GM13976 (cell line): Measurements from ENCODE around the gene FAM47E.
"Not testable (repeated sequence)": the region's sequence is repeated elsewhere in the genome, so short reads cannot be mapped to it uniquely, and the experiment has no call there.

Experiments
- DNase-seq: peaks from one replicate; pipeline ENCODE4 v3.0.0; 2012; ENCODE audit warnings: low spot score
- in situ Hi-C: fragments of 300-500 bp; cut with MboI; formaldehyde crosslinking; loops from one replicate; pipeline ENCODE4 v1.12.0; 2022; ENCODE audit warnings: low sequenced_read_pairs, mixed read lengths, inconsistent platforms; ENCODE audit not compliant: unreplicated experiment
- TF ChIP-seq, protein P1 (sequence below): IDR thresholded peaks from 2 replicates; pipeline ENCODE4 v1.5.1; 2012; ENCODE audit warnings: borderline replicate concordance, mild to moderate bottlenecking; ENCODE audit not compliant: insufficient read depth; ENCODE audit errors: extremely low read depth, missing control alignments, control extremely low read depth

The FAM47E gene

GRCh38 chr4:76278583-76278982 lies 27.1 kb downstream of the FAM47E start:
- no peak for DNase-seq
- TF ChIP-seq, protein P1, sequence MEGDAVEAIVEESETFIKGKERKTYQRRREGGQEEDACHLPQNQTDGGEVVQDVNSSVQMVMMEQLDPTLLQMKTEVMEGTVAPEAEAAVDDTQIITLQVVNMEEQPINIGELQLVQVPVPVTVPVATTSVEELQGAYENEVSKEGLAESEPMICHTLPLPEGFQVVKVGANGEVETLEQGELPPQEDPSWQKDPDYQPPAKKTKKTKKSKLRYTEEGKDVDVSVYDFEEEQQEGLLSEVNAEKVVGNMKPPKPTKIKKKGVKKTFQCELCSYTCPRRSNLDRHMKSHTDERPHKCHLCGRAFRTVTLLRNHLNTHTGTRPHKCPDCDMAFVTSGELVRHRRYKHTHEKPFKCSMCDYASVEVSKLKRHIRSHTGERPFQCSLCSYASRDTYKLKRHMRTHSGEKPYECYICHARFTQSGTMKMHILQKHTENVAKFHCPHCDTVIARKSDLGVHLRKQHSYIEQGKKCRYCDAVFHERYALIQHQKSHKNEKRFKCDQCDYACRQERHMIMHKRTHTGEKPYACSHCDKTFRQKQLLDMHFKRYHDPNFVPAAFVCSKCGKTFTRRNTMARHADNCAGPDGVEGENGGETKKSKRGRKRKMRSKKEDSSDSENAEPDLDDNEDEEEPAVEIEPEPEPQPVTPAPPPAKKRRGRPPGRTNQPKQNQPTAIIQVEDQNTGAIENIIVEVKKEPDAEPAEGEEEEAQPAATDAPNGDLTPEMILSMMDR, result no peak
- in situ Hi-C loops, result no loop called here

GRCh38 chr4:76279462-76279861 lies 27.9 kb downstream of the FAM47E start:
- in situ Hi-C loops, result no loop called here

GRCh38 chr4:76280488-76281441 lies 29.2 kb downstream of the FAM47E start:
- TF ChIP-seq, protein P1, result no peak
- no peak for DNase-seq
- in situ Hi-C loops, result no loop called here

More at GRCh38 chr4:76279462-76279861, 27.9 kb downstream of the FAM47E start:
- TF ChIP-seq, protein P1, result no peak
- DNase-seq, result no peak

DNA sequence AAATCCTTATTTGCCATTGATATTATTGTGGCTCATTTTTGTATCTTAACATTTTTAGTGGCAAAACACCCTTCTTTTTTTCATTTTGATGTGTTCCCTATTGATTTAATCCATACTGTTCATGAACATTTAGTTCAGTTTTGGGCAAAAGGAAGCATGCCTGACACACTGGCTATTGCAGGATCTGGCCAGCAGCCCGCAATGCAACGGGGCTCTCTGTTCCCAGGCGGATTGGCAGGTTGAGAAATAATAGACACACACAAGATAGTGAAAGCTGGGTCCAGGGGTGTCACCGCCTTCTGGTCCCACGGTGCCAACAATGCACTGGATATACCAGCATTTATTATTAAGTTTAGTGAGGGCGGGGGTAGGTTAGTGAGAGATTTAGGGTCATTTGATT lies 30.1 kb downstream of the FAM47E start:
- DNase-seq, in situ Hi-C loops: not testable (repeated sequence)

GRCh38 chr4:76282941-76283689 lies 31.6 kb downstream of the FAM47E start:
- no peak for DNase-seq
- TF ChIP-seq, protein P1, result no peak
- in situ Hi-C loops, result no loop called here

DNA sequence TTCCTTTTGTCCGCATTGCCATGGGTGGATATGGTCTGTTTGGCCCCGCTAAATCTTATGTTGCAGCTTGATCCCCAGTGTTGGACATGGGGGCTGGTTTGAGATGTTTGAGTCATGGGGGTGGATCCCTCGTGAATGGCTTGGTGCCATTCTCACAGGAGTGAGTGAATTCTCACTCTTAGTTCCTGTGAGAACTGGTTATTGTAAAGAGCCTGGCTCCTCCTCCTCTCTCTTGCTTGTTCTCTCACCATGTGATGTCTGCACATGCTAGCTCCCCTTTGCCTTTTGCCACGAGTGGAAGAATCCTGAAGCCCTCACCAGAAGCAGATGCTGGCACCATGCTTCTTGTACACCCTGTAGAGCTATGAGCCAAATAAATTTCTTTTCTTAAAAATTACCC lies 32.4 kb downstream of the FAM47E start:
- DNase-seq, result no peak
- TF ChIP-seq, protein P1, result no peak
- in situ Hi-C loops, result no loop called here

DNA sequence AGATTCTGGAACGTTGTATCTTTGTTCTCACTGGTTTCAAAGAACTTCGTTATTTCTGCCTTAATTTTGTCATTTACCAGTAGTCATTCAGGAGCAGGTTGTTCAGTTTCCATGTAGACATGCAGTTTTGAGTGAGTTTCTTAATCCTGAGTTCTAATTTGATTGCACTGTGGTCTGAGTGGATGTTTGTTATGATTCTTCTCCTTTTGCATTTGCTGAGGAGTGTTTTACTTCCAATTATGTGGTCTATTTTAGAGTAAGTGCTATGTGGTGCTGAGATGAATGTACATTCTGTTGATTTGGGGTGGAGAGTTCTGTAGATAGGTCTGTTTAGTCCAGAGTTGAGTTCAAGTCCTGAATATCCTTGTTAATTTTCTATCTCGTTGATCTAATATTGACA lies 36.3 kb downstream of the FAM47E start:
- in situ Hi-C loops, DNase-seq: not testable (repeated sequence)
